H9 (cell line): ENCODE results near the gene USP7. TPM values are rescaled to one million over a fixed set of nuclear protein-coding genes. Genes with fewer than 3 reads are reported as not detected.

Source experiments
- DNase-seq: peaks from one replicate; pipeline ENCODE4 v3.0.0-alpha.2; 2017
- H2AFZ ChIP-seq: one replicate; pipeline ENCODE4 v1.6.1; 2013; ENCODE audit warnings: mild to moderate bottlenecking, low read length, control low read depth, moderate library complexity
- H2AK5ac ChIP-seq: 2 replicates; pipeline ENCODE4 v1.6.1; 2013; ENCODE audit warnings: low read length, control low read depth, mixed read lengths; ENCODE audit not compliant: insufficient read length
- H2BK120ac ChIP-seq: one replicate; pipeline ENCODE4 v1.6.1; 2013; ENCODE audit warnings: low read depth, mild to moderate bottlenecking, low read length, control low read depth, inconsistent platforms; ENCODE audit not compliant: poor library complexity, severe bottlenecking
- H2BK12ac ChIP-seq: 2 replicates; pipeline ENCODE4 v1.6.1; 2013; ENCODE audit warnings: low read length, control low read depth, mixed read lengths, low read depth; ENCODE audit not compliant: insufficient read length
- H2BK15ac ChIP-seq: 2 replicates; pipeline ENCODE4 v1.6.1; 2013; ENCODE audit warnings: low read depth, low read length, control low read depth
- H2BK20ac ChIP-seq: one replicate; pipeline ENCODE4 v1.6.1; 2013; ENCODE audit warnings: low read depth, mild to moderate bottlenecking, low read length, control low read depth, inconsistent platforms; ENCODE audit not compliant: poor library complexity, severe bottlenecking
- H2BK5ac ChIP-seq: 2 replicates; pipeline ENCODE4 v1.6.1; 2013; ENCODE audit warnings: low read length, control low read depth, mixed read lengths; ENCODE audit not compliant: insufficient read length
- H3K14ac ChIP-seq: 2 replicates; pipeline ENCODE4 v1.6.1; 2013; ENCODE audit warnings: low read length, control low read depth; ENCODE audit not compliant: insufficient read depth
- H3K18ac ChIP-seq: 2 replicates; pipeline ENCODE4 v1.6.1; 2013; ENCODE audit warnings: low read depth, mild to moderate bottlenecking, mixed read lengths, low read length, control low read depth; ENCODE audit not compliant: insufficient read length
- H3K23ac ChIP-seq: 2 replicates; pipeline ENCODE4 v1.6.1; 2013; ENCODE audit warnings: low read length, control low read depth, mixed read lengths, low read depth; ENCODE audit not compliant: insufficient read length
- H3K23me2 ChIP-seq: 2 replicates; pipeline ENCODE4 v1.6.1; 2013; ENCODE audit warnings: low read depth, mild to moderate bottlenecking, mixed read lengths, low read length, control low read depth; ENCODE audit not compliant: insufficient read length, poor library complexity, severe bottlenecking
- H3K27ac ChIP-seq: 2 replicates; pipeline ENCODE4 v1.5.1; 2013; ENCODE audit warnings: low read length, control low read depth, mixed read lengths, low read depth; ENCODE audit not compliant: insufficient read length
- H3K27me3 ChIP-seq: 2 replicates; pipeline ENCODE4 v1.6.1; 2013; ENCODE audit warnings: low read length, control low read depth, inconsistent platforms; ENCODE audit not compliant: insufficient read depth
- H3K4ac ChIP-seq: 2 replicates; pipeline ENCODE4 v1.6.1; 2013; ENCODE audit warnings: low read depth, mild to moderate bottlenecking, control low read depth, inconsistent platforms, low read length, moderate library complexity
- H3K4me1 ChIP-seq: 2 replicates; pipeline ENCODE4 v1.6.1; 2013; ENCODE audit warnings: low read length, control low read depth, inconsistent platforms; ENCODE audit not compliant: insufficient read depth
- H3K4me2 ChIP-seq: 2 replicates; pipeline ENCODE4 v1.6.1; 2013; ENCODE audit warnings: low read length, control low read depth, mixed read lengths; ENCODE audit not compliant: insufficient read length, insufficient read depth
- H3K56ac ChIP-seq: 2 replicates; pipeline ENCODE4 v1.6.1; 2013; ENCODE audit warnings: low read depth, mild to moderate bottlenecking, mixed read lengths, low read length, control low read depth; ENCODE audit not compliant: insufficient read length
- H3K79me1 ChIP-seq: 2 replicates; pipeline ENCODE4 v1.6.1; 2013; ENCODE audit warnings: low read depth, mild to moderate bottlenecking, moderate library complexity, low read length, control low read depth, inconsistent platforms; ENCODE audit not compliant: insufficient read depth, poor library complexity, severe bottlenecking
- H3K79me2 ChIP-seq: 2 replicates; pipeline ENCODE4 v1.6.1; 2013; ENCODE audit warnings: low read length, control low read depth, inconsistent platforms; ENCODE audit not compliant: insufficient read depth
- H3K9ac ChIP-seq: 2 replicates; pipeline ENCODE4 v1.6.1; 2013; ENCODE audit warnings: low read length, control low read depth, mixed read lengths; ENCODE audit not compliant: insufficient read length; ENCODE audit errors: extremely low read depth
- H3K9me3 ChIP-seq: one replicate; pipeline ENCODE4 v1.6.1; 2013; ENCODE audit warnings: low read depth, low read length, inconsistent platforms; ENCODE audit not compliant: control insufficient read depth
- H3T11ph ChIP-seq: one replicate; pipeline ENCODE4 v1.6.1; 2013; ENCODE audit warnings: mild to moderate bottlenecking, low read length, control low read depth, inconsistent platforms
- H4K20me1 ChIP-seq: one replicate; pipeline ENCODE4 v1.6.1; 2013; ENCODE audit not compliant: control insufficient read depth, insufficient read length, insufficient read depth
- H4K5ac ChIP-seq: 2 replicates; pipeline ENCODE4 v1.6.1; 2013; ENCODE audit warnings: low read depth, mild to moderate bottlenecking, mixed read lengths, low read length, control low read depth; ENCODE audit not compliant: insufficient read length
- H4K8ac ChIP-seq: replicated peaks from 2 replicates; pipeline ENCODE4 v1.6.1; 2013; ENCODE audit warnings: low read length, control low read depth, mixed read lengths, low read depth; ENCODE audit not compliant: insufficient read length
- H4K91ac ChIP-seq: 2 replicates; pipeline ENCODE4 v1.6.1; 2013; ENCODE audit warnings: low read depth, mild to moderate bottlenecking, moderate library complexity, mixed read lengths, low read length, control low read depth; ENCODE audit not compliant: insufficient read length
- H3K27ac Mint-ChIP-seq, 3 experiments: 2 replicates in 2 of 3; 3 replicates in 1 of 3; pipeline ENCODE4 v1.8.0; 2020 to 2021; ENCODE audit warnings: mixed read lengths in 3 of 3, mild to moderate bottlenecking in 1 of 3, moderate library complexity in 1 of 3
- H3K27me3 Mint-ChIP-seq: 2 replicates; pipeline ENCODE4 v1.8.0; 2021; ENCODE audit warnings: low read depth, mild to moderate bottlenecking, moderate library complexity, mixed read lengths
- H3K36me3 Mint-ChIP-seq, 3 experiments: 2 replicates in 2 of 3; 3 replicates in 1 of 3; pipeline ENCODE4 v1.8.0; 2020 to 2021; ENCODE audit warnings: low read depth in 3 of 3, mixed read lengths in 3 of 3; ENCODE audit not compliant: insufficient read depth in 1 of 3
- H3K4me1 Mint-ChIP-seq, 2 experiments: 2 replicates each; pipeline ENCODE4 v1.8.0; 2020; ENCODE audit warnings: mixed read lengths in 2 of 2
- H3K4me3 Mint-ChIP-seq, 2 experiments: 2 replicates in 1 of 2; 3 replicates in 1 of 2; pipeline ENCODE4 v1.8.0; 2020 to 2021; ENCODE audit warnings: mild to moderate bottlenecking in 2 of 2, mixed read lengths in 2 of 2, moderate library complexity in 1 of 2
- H3K9me3 Mint-ChIP-seq, 2 experiments: 2 replicates in 1 of 2; 3 replicates in 1 of 2; pipeline ENCODE4 v1.8.0; 2020; ENCODE audit warnings: mild to moderate bottlenecking in 2 of 2, mixed read lengths in 2 of 2, moderate library complexity in 1 of 2
- WGBS: extraction: QIAGEN DNeasy Blood & Tissue Kit; methylation state at CpG from one replicate; pipeline ENCODE4 v1.1.7; 2013; ENCODE audit warnings: missing lambda C conversion rate, low lambda C conversion rate, mixed read lengths; ENCODE audit not compliant: insufficient read length; ENCODE audit errors: extremely low coverage; 5-methylcytosine and 5-hydroxymethylcytosine counted together
- total RNA-seq: library from RNA; stranded (reverse); gene quantifications from 2 replicates; pipeline ENCODE4 v1.2.1, GENCODE V29; 2021
- TF ChIP-seq, protein P1 (sequence below): fragments of 200-600 bp; sonication (generic); conservative IDR thresholded peaks from 3 replicates; pipeline ENCODE4 v1.8.0; 2021; ENCODE audit warnings: antibody characterized with exemption, mild to moderate bottlenecking

USP7 gene
- total RNA-seq, 1 experiment from 2014 or later, result 192 TPM

DNA sequence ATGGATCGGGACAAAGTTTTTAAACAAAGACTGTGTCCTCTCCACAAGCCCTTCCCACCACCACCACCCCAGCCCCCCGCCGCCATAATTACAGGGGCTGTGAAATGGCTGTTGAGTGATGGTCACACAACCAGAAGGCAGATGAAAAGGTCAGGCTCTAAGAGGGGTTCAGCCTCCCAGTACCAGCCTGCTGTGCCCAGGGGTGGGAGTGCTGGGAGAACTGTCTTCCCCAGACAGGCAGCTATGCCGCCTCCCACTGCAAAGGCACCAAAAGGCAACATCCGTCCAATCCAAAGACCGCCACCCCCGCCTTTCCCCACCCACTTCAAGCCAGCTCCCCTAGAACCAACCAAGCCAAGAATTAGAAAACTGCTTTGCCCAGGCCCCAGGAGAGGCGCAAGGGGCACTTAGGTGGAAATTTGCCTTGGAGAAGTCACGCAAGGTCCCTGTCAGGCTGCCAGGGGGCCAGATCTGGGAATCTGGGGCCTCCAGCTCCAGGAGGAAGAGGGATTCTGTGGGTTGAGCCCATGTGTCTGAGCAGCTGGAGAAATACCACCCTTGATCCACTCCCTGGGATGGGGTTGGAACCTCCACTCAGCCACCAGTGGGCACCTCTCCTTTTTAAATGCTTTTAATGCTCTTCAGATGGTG is 109.3 kb downstream of the USP7 start:
- Mint-ChIP-seq H3K4me3 (no peak overlapping the region), H3K9me3 (peaks cover 0 to 3% of the 10 kb centered on the region in 2 experiments; a peak in 2 of 5 replicates), H3K36me3 (peaks cover 52 to 98% (median 82%) of the 10 kb centered on the region in 3 experiments), H3K27ac (no peak overlapping the region), H3K27me3 (no peaks in the 10 kb centered on the region; the same call in 1 of the 2 replicates), H3K4me1 (peaks cover 24 to 33% of the 10 kb centered on the region in 2 experiments)
- Histone ChIP-seq H3K27me3 (no peaks in the 10 kb centered on the region), H3K9me3 (no peaks in the 10 kb centered on the region), H3K56ac (no peak overlapping the region), H3K18ac (no peak overlapping the region), H2BK5ac (no peak overlapping the region), H3K79me1 (no peaks in the 10 kb centered on the region), H3K14ac (no peak overlapping the region), H3K9ac (no peak overlapping the region), H3K4me2 (no peak overlapping the region), H4K91ac (no peak overlapping the region), H3K23me2 (no peaks in the 10 kb centered on the region), H3T11ph (no peak overlapping the region), H2BK12ac (no peak overlapping the region), H3K79me2 (0 out of 2 replicates have a peak, but pooled peaks cover 2% of the 10 kb centered on the region), H4K5ac (no peak overlapping the region), H3K23ac (no peak overlapping the region), H2BK15ac (no peak overlapping the region), H3K4ac (no peak overlapping the region), H3K27ac (no peak overlapping the region), H4K20me1 (peaks cover 6% of the 10 kb centered on the region), H2AFZ (no peak overlapping the region), H2BK20ac (no peak overlapping the region), H4K8ac (no peak overlapping the region), H3K4me1 (no peaks in the 10 kb centered on the region), H2AK5ac (no peak overlapping the region), H2BK120ac (no peak overlapping the region)
- TF ChIP-seq, protein P1, sequence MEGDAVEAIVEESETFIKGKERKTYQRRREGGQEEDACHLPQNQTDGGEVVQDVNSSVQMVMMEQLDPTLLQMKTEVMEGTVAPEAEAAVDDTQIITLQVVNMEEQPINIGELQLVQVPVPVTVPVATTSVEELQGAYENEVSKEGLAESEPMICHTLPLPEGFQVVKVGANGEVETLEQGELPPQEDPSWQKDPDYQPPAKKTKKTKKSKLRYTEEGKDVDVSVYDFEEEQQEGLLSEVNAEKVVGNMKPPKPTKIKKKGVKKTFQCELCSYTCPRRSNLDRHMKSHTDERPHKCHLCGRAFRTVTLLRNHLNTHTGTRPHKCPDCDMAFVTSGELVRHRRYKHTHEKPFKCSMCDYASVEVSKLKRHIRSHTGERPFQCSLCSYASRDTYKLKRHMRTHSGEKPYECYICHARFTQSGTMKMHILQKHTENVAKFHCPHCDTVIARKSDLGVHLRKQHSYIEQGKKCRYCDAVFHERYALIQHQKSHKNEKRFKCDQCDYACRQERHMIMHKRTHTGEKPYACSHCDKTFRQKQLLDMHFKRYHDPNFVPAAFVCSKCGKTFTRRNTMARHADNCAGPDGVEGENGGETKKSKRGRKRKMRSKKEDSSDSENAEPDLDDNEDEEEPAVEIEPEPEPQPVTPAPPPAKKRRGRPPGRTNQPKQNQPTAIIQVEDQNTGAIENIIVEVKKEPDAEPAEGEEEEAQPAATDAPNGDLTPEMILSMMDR, result no peak
- WGBS, result no CpG with 5 or more reads among the region's 9 CpGs
- DNase-seq, result no peak
